Upper lobe of right lung (tissue), 1 donor: Measurements from ENCODE around the gene S100PBP. TPM values are rescaled to one million over a fixed set of nuclear protein-coding genes. Genes with fewer than 3 reads are reported as not detected.

Experiments used
- ATAC-seq: fragments of 200-7000 bp; cut with Tn5 transposase; one replicate; pipeline ENCODE4 v1.9.1; 2020; ENCODE audit warnings: mild to moderate bottlenecking, moderate library complexity
- DNase-seq: peaks from one replicate; pipeline ENCODE4 v3.0.0-alpha.2; 2020
- H3K27ac ChIP-seq: fragments of 200-600 bp; one replicate; pipeline ENCODE4 v1.8.0; 2022
- H3K27me3 ChIP-seq: fragments of 200-600 bp; one replicate; pipeline ENCODE4 v1.8.0; 2022; ENCODE audit warnings: mild to moderate bottlenecking
- H3K36me3 ChIP-seq: fragments of 200-600 bp; one replicate; pipeline ENCODE4 v1.8.0; 2022
- H3K4me1 ChIP-seq: fragments of 200-600 bp; one replicate; pipeline ENCODE4 v1.8.0; 2022
- H3K4me3 ChIP-seq: fragments of 200-600 bp; one replicate; pipeline ENCODE4 v1.8.0; 2022; ENCODE audit warnings: mild to moderate bottlenecking
- H3K9me3 ChIP-seq: fragments of 200-600 bp; one replicate; pipeline ENCODE4 v1.8.0; 2022
- intact Hi-C: fragments of 100-400 bp; cut with DNase I; formaldehyde crosslinking; loops from one replicate; pipeline ENCODE4 v1.11.0; 2022
- total RNA-seq: library from RNA; stranded (reverse); fragmentation: NEBNext Ultra II Directional; extraction: Animal tissue kit (Norgen Biotek cat#: 25700); gene quantifications from one replicate; pipeline ENCODE4 v1.2.1, GENCODE V29; 2021
- TF ChIP-seq, protein P1 (sequence below): fragments of 200-600 bp; IDR thresholded peaks from one replicate; pipeline ENCODE4 v1.8.0; 2022; ENCODE audit warnings: antibody characterized with exemption
- donor health status: DM: no; HTN: yes; CAD: no; lungs with severe emphysema.

The S100PBP gene
- total RNA-seq, 1 donor from 2014 or later, result 34.9 TPM

- intact Hi-C loops, result no loop called here
- DNase-seq (peak; percentile 40), ATAC-seq (no peak)
- H3K27ac ChIP-seq, result no peak overlapping the region
- H3K36me3 ChIP-seq, result no peaks in the 10 kb centered on the region
- peaks cover 6% of the 10 kb centered on the region for H3K4me1 ChIP-seq
- TF ChIP-seq, protein P1, sequence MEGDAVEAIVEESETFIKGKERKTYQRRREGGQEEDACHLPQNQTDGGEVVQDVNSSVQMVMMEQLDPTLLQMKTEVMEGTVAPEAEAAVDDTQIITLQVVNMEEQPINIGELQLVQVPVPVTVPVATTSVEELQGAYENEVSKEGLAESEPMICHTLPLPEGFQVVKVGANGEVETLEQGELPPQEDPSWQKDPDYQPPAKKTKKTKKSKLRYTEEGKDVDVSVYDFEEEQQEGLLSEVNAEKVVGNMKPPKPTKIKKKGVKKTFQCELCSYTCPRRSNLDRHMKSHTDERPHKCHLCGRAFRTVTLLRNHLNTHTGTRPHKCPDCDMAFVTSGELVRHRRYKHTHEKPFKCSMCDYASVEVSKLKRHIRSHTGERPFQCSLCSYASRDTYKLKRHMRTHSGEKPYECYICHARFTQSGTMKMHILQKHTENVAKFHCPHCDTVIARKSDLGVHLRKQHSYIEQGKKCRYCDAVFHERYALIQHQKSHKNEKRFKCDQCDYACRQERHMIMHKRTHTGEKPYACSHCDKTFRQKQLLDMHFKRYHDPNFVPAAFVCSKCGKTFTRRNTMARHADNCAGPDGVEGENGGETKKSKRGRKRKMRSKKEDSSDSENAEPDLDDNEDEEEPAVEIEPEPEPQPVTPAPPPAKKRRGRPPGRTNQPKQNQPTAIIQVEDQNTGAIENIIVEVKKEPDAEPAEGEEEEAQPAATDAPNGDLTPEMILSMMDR, result no peak
- no peak overlapping the region for H3K4me3 ChIP-seq
- peaks cover 57% of the 10 kb centered on the region for H3K27me3 ChIP-seq
- no peaks in the 10 kb centered on the region for H3K9me3 ChIP-seq
Measured at GRCh38 chr1:32890516-32891240, 73.2 kb downstream of the S100PBP start.

DNA sequence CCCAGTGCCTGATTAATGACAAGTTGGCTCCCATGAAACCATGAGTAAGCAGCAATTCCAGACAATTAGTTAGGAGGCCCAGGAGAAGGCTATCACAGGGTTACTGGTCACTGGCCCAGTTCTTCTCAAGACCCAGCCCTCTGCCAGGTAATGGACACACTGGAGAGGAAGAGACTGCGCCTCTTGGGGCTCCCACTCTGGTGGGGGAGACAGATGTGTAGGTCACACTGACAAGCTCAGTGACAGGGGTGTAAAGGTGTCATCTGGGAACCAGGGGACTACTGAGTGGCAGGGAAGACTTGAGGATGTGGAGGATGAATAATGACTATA, 73.8 kb downstream of the S100PBP start:
- Histone ChIP-seq H3K4me1 (peaks cover 6% of the 10 kb centered on the region), H3K4me3 (no peak overlapping the region), H3K9me3 (no peaks in the 10 kb centered on the region), H3K27ac (no peak overlapping the region), H3K36me3 (no peaks in the 10 kb centered on the region), H3K27me3 (peaks cover 52% of the 10 kb centered on the region)
- ATAC-seq (no peak), DNase-seq (peak; percentile 50)
- intact Hi-C loops, result no loop called here
- TF ChIP-seq, protein P1, result no peak

GRCh38 chr1:32891630-32892029, 74.2 kb downstream of the S100PBP start:
- Histone ChIP-seq H3K27ac (no peak overlapping the region), H3K4me1 (peaks cover 6% of the 10 kb centered on the region), H3K27me3 (peaks cover 48% of the 10 kb centered on the region), H3K9me3 (no peaks in the 10 kb centered on the region), H3K36me3 (no peaks in the 10 kb centered on the region), H3K4me3 (no peak overlapping the region)
- TF ChIP-seq, protein P1, result no peak
- no peak for ATAC-seq
- intact Hi-C loops, result no loop called here
- DNase-seq, result no peak

- H3K9me3 ChIP-seq, result no peaks in the 10 kb centered on the region
- peak; percentile 65 for DNase-seq
- peak overlapping the region; percentile 47 for H3K4me3 ChIP-seq
- peaks cover 6% of the 10 kb centered on the region for H3K4me1 ChIP-seq
- H3K36me3 ChIP-seq, result no peaks in the 10 kb centered on the region
- ATAC-seq, result peak; percentile 52
- intact Hi-C loops, result no loop called here
- H3K27me3 ChIP-seq, result peaks cover 38% of the 10 kb centered on the region
- no peak overlapping the region for H3K27ac ChIP-seq
- TF ChIP-seq, protein P1, result peak; percentile 36
Measured at GRCh38 chr1:32892368-32893197, 75.1 kb downstream of the S100PBP start.

DNA sequence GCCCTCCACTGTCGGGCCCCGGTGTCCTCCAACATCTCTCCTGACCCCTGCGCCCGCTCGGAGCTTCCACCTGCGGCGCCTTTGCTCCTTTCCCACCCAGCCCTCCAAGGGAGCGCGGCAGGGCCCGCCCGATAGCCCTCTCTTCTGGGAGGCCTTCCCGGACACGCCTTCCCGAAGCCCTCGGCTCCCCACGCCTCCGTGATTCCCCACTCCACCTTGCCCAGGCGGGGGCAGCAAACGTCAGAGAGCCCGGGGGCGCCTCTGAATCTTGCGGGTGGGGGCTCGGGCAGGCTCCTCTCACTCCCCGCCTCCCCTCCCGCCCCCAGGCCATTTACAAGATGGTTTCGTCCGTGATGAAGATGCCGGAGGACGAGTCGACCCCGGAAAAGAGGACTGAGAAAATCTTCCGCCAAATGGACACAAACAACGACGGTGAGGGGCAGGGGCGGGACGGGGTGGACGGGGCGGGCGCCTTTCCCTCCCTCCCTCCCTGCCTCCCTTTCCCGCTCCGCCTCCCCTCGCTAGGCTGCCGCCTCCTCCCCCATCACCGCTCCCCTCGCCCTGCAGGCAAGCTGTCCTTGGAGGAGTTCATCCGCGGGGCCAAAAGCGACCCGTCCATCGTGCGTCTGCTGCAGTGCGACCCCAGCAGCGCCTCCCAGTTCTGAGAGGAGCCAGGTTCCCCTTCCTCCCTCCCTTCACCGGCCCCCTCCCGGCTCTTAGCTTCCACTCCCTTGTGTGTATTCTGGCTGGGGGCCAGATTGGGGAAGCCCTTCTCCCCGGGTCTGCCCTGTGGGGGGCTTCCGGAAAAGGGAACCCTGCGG, 76.0 kb downstream of the S100PBP start:
- Histone ChIP-seq H3K4me3 (peak overlapping the region; percentile 47), H3K27ac (no peak overlapping the region)

More for the DNA sequence above, 76.0 kb downstream of the S100PBP start:
- Histone ChIP-seq H3K9me3 (no peaks in the 10 kb centered on the region), H3K36me3 (no peaks in the 10 kb centered on the region), H3K4me1 (peaks cover 6% of the 10 kb centered on the region), H3K27me3 (peaks cover 30% of the 10 kb centered on the region)
- TF ChIP-seq, protein P1, result no peak
- peak; percentile 36 for ATAC-seq
- intact Hi-C loops, result no loop called here
- DNase-seq, result peak; percentile 72
